H1 (cell line): Measurements from ENCODE around the gene STAU1. TPM values are rescaled to one million over a fixed set of nuclear protein-coding genes. Genes with fewer than 3 reads are reported as not detected.
"Not testable (repeated sequence)": the region's sequence is repeated elsewhere in the genome, so short reads cannot be mapped to it uniquely, and the experiment has no call there.

Source experiments
- CTCF ChIA-PET: fragments of 300-600 bp; sonication (Branson Sonifier 250); formaldehyde crosslinking; loops from one replicate; lab custom pipeline; 2021; ENCODE audit not compliant: partially characterized antibody; lab: Charles Lee
- POLR2A ChIA-PET: fragments of 300-600 bp; sonication (Branson Sonifier 250); formaldehyde crosslinking; loops from one replicate; lab custom pipeline; 2021; ENCODE audit warnings: inconsistent platforms; ENCODE audit not compliant: partially characterized antibody; lab: Charles Lee
- DNase-seq, 2 experiments: peaks; one replicate each; pipeline versions ENCODE4 v3.0.0 to v3.0.0-alpha.2; 2010 to 2022; ENCODE audit warnings: low spot score in 2 of 2, low read depth in 1 of 2, mixed read lengths in 1 of 2
- FAIRE-seq: peaks from 2 replicates; lab custom pipeline; 2011; peaks lifted over from hg19 to GRCh38; lab: Jason Lieb, UNC
- H2AFZ ChIP-seq: 2 replicates; pipeline ENCODE4 v1.8.1; 2012; ENCODE audit warnings: low read length, inconsistent platforms
- H2AK5ac ChIP-seq: 2 replicates; pipeline ENCODE4 v1.6.1; 2013; ENCODE audit warnings: low read depth, low read length
- H2BK120ac ChIP-seq: replicated peaks from 2 replicates; pipeline ENCODE3; 2013; ENCODE audit warnings: low read depth, low read length, inconsistent platforms
- H2BK12ac ChIP-seq: 2 replicates; pipeline ENCODE4 v1.6.1; 2013; ENCODE audit warnings: low read depth, low read length
- H2BK15ac ChIP-seq: 2 replicates; pipeline ENCODE4 v1.6.1; 2013; ENCODE audit warnings: low read length
- H2BK20ac ChIP-seq: 2 replicates; pipeline ENCODE4 v1.6.1; 2013; ENCODE audit warnings: low read length
- H2BK5ac ChIP-seq: 2 replicates; pipeline ENCODE4 v1.6.1; 2013; ENCODE audit warnings: low read depth, low read length
- H3K14ac ChIP-seq: 2 replicates; pipeline ENCODE4 v1.6.1; 2013; ENCODE audit warnings: inconsistent platforms; ENCODE audit not compliant: insufficient read length
- H3K18ac ChIP-seq: 2 replicates; pipeline ENCODE4 v1.6.1; 2013; ENCODE audit warnings: low read length; ENCODE audit errors: extremely low read depth
- H3K23ac ChIP-seq: 2 replicates; pipeline ENCODE4 v1.6.1; 2013; ENCODE audit warnings: inconsistent platforms; ENCODE audit not compliant: insufficient read length
- H3K23me2 ChIP-seq: 2 replicates; pipeline ENCODE4 v1.6.1; 2013; ENCODE audit warnings: low read depth, low read length
- H3K27ac ChIP-seq: 2 replicates; pipeline ENCODE4 v1.6.1; 2011; ENCODE audit warnings: low read depth, low read length, inconsistent platforms
- H3K27me3 ChIP-seq, 4 experiments: replicated peaks in 1 of 4; 1 replicate in 1 of 4; 2 replicates in 3 of 4; pipeline versions ENCODE4 v1.6.1 to v1.8.1; 2011 to 2013; ENCODE audit warnings: low read length in 3 of 4, mild to moderate bottlenecking in 3 of 4, inconsistent platforms in 2 of 4, mixed read lengths in 2 of 4, moderate library complexity in 1 of 4; ENCODE audit not compliant: control insufficient read depth in 3 of 4, insufficient read depth in 3 of 4; ENCODE audit errors: extremely low read depth in 1 of 4
- H3K36me3 ChIP-seq, 4 experiments: 2 replicates each; pipeline versions ENCODE4 v1.6.1 to v1.8.1; 2011 to 2013; ENCODE audit warnings: mild to moderate bottlenecking in 4 of 4, low read length in 3 of 4, moderate library complexity in 2 of 4, control low read depth in 1 of 4, inconsistent platforms in 1 of 4; ENCODE audit not compliant: insufficient read depth in 4 of 4, control insufficient read depth in 2 of 4
- H3K4ac ChIP-seq: replicated peaks from 2 replicates; pipeline ENCODE3; 2013; ENCODE audit warnings: low read length, low read depth, mixed read lengths, inconsistent platforms; ENCODE audit not compliant: insufficient read length
- H3K4me1 ChIP-seq, 4 experiments: replicated peaks in 1 of 4; 1 replicate in 1 of 4; 2 replicates in 3 of 4; pipeline versions ENCODE4 v1.6.1 to v1.8.1; 2011 to 2013; ENCODE audit warnings: low read length in 3 of 4, inconsistent platforms in 2 of 4, mixed read lengths in 1 of 4; ENCODE audit not compliant: insufficient read depth in 4 of 4, control insufficient read depth in 3 of 4
- H3K4me2 ChIP-seq, 2 experiments: 2 replicates each; pipeline versions ENCODE4 v1.6.1 to v1.8.1; 2011 to 2013; ENCODE audit warnings: low read depth in 2 of 2, low read length in 2 of 2, control low read depth in 1 of 2, inconsistent platforms in 1 of 2, mild to moderate bottlenecking in 1 of 2; ENCODE audit not compliant: insufficient read depth in 1 of 2
- H3K4me3 ChIP-seq, 4 experiments: fragments of 200-600, 300-600 bp in 1 of 4; sonication (generic), shearing (Covaris generic), sonication (Bioruptor Twin) in 1 of 4; 2 replicates each; pipeline versions ENCODE4 v1.5.1 to v1.8.1; 2011 to 2016; ENCODE audit warnings: low read length in 4 of 4, low read depth in 3 of 4, control low read depth in 2 of 4, inconsistent platforms in 2 of 4, mild to moderate bottlenecking in 2 of 4, mixed read lengths in 1 of 4, moderate library complexity in 1 of 4; ENCODE audit not compliant: insufficient read depth in 2 of 4; ENCODE audit errors: extremely low read depth in 1 of 4
- H3K56ac ChIP-seq: replicated peaks from 2 replicates; pipeline ENCODE3; 2013; ENCODE audit warnings: low read depth, mild to moderate bottlenecking, mixed read lengths, low read length, inconsistent platforms; ENCODE audit not compliant: insufficient read length
- H3K79me1 ChIP-seq: 2 replicates; pipeline ENCODE4 v1.6.1; 2013; ENCODE audit warnings: low read depth, low read length, control low read depth
- H3K79me2 ChIP-seq, 2 experiments: 2 replicates each; pipeline versions ENCODE4 v1.6.1 to v1.8.1; 2012 to 2013; ENCODE audit warnings: low read length in 2 of 2, mild to moderate bottlenecking in 2 of 2, inconsistent platforms in 1 of 2; ENCODE audit not compliant: insufficient read depth in 2 of 2, control insufficient read depth in 1 of 2
- H3K9ac ChIP-seq, 4 experiments: replicated peaks in 1 of 4; 1 replicate in 1 of 4; 2 replicates in 3 of 4; pipeline versions ENCODE4 v1.6.1 to v1.8.1; 2011 to 2013; ENCODE audit warnings: low read depth in 3 of 4, low read length in 3 of 4, control low read depth in 2 of 4, mild to moderate bottlenecking in 2 of 4, moderate library complexity in 2 of 4, inconsistent platforms in 1 of 4; ENCODE audit errors: extremely low read depth in 1 of 4
- H3K9me3 ChIP-seq, 2 experiments: 2 replicates each; pipeline versions ENCODE4 v1.6.1 to v1.8.1; 2012 to 2013; ENCODE audit warnings: mild to moderate bottlenecking in 2 of 2, moderate library complexity in 2 of 2, control low read depth in 1 of 2, inconsistent platforms in 1 of 2, low read depth in 1 of 2, low read length in 1 of 2, mixed read lengths in 1 of 2; ENCODE audit not compliant: insufficient read depth in 2 of 2
- H4K20me1 ChIP-seq, 2 experiments: replicated peaks in 1 of 2; 2 replicates each; pipeline versions ENCODE3 to v1.8.1; 2011 to 2013; ENCODE audit warnings: inconsistent platforms in 2 of 2, low read length in 2 of 2, mild to moderate bottlenecking in 1 of 2; ENCODE audit not compliant: insufficient read depth in 2 of 2, control insufficient read depth in 1 of 2
- H4K5ac ChIP-seq: 2 replicates; pipeline ENCODE4 v1.6.1; 2013; ENCODE audit warnings: low read length, low read depth, mixed read lengths, inconsistent platforms; ENCODE audit not compliant: insufficient read length
- H4K8ac ChIP-seq: 2 replicates; pipeline ENCODE4 v1.8.0; 2013; ENCODE audit warnings: mild to moderate bottlenecking, moderate library complexity, low read length, inconsistent platforms; ENCODE audit not compliant: insufficient read depth; ENCODE audit errors: extremely low read depth
- H4K91ac ChIP-seq: replicated peaks from 2 replicates; pipeline ENCODE3; 2013; ENCODE audit warnings: low read length, mixed read lengths, inconsistent platforms; ENCODE audit not compliant: insufficient read length
- WGBS, 2 experiments: shearing (Covaris generic) in 1 of 2; methylation state at CpG; one replicate each; pipeline versions ENCODE4 v1.1.6 to v1.1.7; 2013 to 2015; ENCODE audit warnings: low lambda C conversion rate in 2 of 2, mixed read lengths in 2 of 2, inconsistent platforms in 1 of 2, low coverage in 1 of 2, missing lambda C conversion rate in 1 of 2; ENCODE audit not compliant: insufficient replicate concordance in 2 of 2, insufficient coverage in 1 of 2, insufficient read length in 1 of 2; ENCODE audit errors: extremely low coverage in 1 of 2, missing lambda C conversion rate in 1 of 2; 5-methylcytosine and 5-hydroxymethylcytosine counted together
- polyA plus RNA-seq, 7 experiments: library from polyadenylated mRNA; depleted of rRNA in 3 of 7; stranded (reverse) in 5 of 7; unstranded in 2 of 7; fragments of >200 nt in 5 of 7; fragments of 200-250 nt in 2 of 7; gene quantifications; 1 replicate in 5 of 7; 2 replicates in 1 of 7; 4 replicates in 1 of 7; pipeline versions ENCODE4 v1.2.1 to v1.2.3, GENCODE V29; 2011 to 2013; ENCODE audit warnings: missing spikeins in 2 of 7, mixed read lengths in 2 of 7
- total RNA-seq: library from RNA; stranded (reverse); fragmentation: NEBNext Ultra II Directional; extraction: Animal tissue kit (Norgen Biotek cat#: 25700); gene quantifications from 2 replicates; pipeline ENCODE4 v1.2.1, GENCODE V29; 2021

The STAU1 gene
- total and polyA plus RNA-seq, 2 of the 8 experiments (the other 6 are each of a cell fraction or from before 2014, with no cell fraction given) = 41.4 to 107 TPM

DNA sequence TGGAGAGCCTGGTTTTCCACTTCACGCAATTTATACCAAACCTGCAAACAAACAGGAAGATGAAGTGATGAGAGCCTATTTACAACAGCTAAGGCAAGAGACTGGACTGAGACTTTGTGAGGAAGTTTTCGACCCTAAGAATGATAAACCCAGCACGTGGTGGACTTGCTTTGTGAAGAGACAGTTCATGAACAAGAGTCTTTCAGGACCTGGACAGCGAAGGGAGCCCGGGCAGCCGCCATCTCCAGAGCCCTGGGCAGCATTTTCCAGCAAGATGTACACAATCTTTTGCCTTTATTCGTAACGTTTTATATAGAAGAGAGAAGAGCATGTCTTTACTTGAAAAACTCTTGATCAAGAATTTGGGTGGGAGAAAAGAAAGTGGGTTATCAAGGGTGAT, 53.3 kb downstream of the STAU1 start:
- H4K8ac ChIP-seq, H3K79me2 ChIP-seq, H2BK20ac ChIP-seq, H4K5ac ChIP-seq, H3K14ac ChIP-seq, H3K4me3 ChIP-seq, H2BK5ac ChIP-seq, FAIRE-seq, H2BK120ac ChIP-seq, H3K27ac ChIP-seq, H2AFZ ChIP-seq, H3K27me3 ChIP-seq, H3K79me1 ChIP-seq, H3K4me1 ChIP-seq, H3K18ac ChIP-seq, H3K4me2 ChIP-seq, H3K9me3 ChIP-seq, H3K23ac ChIP-seq, H4K91ac ChIP-seq, H2AK5ac ChIP-seq, H2BK12ac ChIP-seq, H3K4ac ChIP-seq, H3K56ac ChIP-seq, H2BK15ac ChIP-seq, H4K20me1 ChIP-seq, H3K23me2 ChIP-seq, DNase-seq, H3K9ac ChIP-seq: not testable (repeated sequence)
- POLR2A ChIA-PET = interaction anchor here (1.7 kb wide), 1 partner anchor 34 kb away, joined by 3 read pairs; no protein-coding TSS in a partner anchor
- H3K36me3 ChIP-seq = peaks cover 2 to 16% (median 6%) of the 10 kb centered on the region in 4 experiments; a peak in 6 of 8 replicates
- WGBS, 2 experiments = 91% methylated on average over 8 of the region's 8 CpGs; no CpG with 5 or more reads in 1 of the 2 experiments
- CTCF ChIA-PET = interaction anchor here (1.0 to 3.4 kb wide), 12 partner anchors 10 to 186 kb away, joined by 3 to 22 read pairs (median 4); no protein-coding TSS in a partner anchor
